OCI-LY7 (cell line): ENCODE data around the gene PAFAH1B1.

Experiments used
- EZH2phosphoT487 ChIP-seq: fragments of 200-600 bp; sonication (generic); IDR thresholded peaks from 2 replicates; pipeline ENCODE4 v1.6.1; 2018; ENCODE audit warnings: low read depth, borderline replicate concordance, mild to moderate bottlenecking, mixed run types, antibody characterized with exemption, low read length, moderate library complexity, mixed read lengths
- TF ChIP-seq, protein P1 (sequence below): fragments of 200-600 bp; sonication (generic); conservative IDR thresholded peaks from 2 replicates; pipeline ENCODE4 v1.5.1; 2014; ENCODE audit warnings: mild to moderate bottlenecking, antibody characterized with exemption, low read length, moderate library complexity, mixed read lengths

DNA sequence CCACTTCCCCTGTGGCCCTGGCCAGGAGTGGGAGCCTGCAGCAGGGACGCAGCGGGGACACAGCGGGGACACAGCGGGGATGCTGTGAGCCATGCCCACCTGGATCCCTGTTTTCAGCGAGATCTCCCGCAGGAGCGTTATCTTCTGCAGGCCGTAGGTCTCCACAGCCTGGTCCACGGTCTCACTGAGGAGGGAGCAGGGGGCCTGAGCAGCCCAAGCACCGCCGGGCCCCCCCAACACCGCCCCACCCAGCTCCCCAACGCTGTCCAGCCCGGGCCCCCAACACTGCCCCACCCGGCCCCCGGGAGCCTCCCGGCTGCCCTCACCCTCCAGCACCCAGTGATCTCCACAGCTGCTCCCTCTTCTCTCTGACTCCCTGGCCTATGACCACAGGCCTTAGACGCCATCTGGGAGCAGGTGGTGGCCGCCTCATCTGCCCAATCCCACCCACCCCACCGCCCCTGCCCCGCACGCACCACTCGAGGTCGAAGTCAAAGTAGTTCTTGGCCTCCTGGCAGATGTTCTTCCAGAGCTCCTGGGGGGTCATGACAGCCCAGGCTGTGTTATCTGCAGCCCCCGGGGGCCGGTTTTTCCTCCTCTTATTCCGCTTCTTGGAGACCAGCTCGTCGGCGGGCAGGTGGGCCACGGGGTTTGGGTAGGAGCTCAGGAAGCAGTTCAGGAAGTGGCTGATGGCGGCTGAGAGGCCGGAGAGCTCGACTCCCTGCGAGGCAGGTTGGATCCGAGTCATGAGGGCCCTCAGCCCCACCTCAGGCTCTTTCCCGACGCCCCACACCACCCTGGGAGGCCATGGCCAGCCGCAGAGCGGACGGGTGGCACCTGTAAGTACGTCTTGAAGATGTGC is 101.2 kb downstream of the PAFAH1B1 start:
- TF ChIP-seq, protein P1, sequence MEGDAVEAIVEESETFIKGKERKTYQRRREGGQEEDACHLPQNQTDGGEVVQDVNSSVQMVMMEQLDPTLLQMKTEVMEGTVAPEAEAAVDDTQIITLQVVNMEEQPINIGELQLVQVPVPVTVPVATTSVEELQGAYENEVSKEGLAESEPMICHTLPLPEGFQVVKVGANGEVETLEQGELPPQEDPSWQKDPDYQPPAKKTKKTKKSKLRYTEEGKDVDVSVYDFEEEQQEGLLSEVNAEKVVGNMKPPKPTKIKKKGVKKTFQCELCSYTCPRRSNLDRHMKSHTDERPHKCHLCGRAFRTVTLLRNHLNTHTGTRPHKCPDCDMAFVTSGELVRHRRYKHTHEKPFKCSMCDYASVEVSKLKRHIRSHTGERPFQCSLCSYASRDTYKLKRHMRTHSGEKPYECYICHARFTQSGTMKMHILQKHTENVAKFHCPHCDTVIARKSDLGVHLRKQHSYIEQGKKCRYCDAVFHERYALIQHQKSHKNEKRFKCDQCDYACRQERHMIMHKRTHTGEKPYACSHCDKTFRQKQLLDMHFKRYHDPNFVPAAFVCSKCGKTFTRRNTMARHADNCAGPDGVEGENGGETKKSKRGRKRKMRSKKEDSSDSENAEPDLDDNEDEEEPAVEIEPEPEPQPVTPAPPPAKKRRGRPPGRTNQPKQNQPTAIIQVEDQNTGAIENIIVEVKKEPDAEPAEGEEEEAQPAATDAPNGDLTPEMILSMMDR: no peak
- no peak for TF ChIP-seq EZH2phosphoT487
